Measurements from ENCODE around the gene TRIM65.

The TRIM65 gene

GRCh38 chr17:75896415-75897159 is at the start of gene TRIM65:
Gene TRIM65 (minus strand): TSS chr17:75896951. CDS start chr17:75896937, 14 bp downstream.
- peak; percentile 84 for DNase-seq

GRCh38 chr17:75945211-75945610 is 48.5 kb upstream of the TRIM65 start:
- DNase-seq = no peak

GRCh38 chr17:75943491-75943890 is 46.7 kb upstream of the TRIM65 start:
- no peak for DNase-seq

GRCh38 chr17:75942473-75942872 is 45.7 kb upstream of the TRIM65 start:
- no peak for DNase-seq

- DNase-seq = no peak
These were observed 44.7 kb upstream of the TRIM65 start for GRCh38 chr17:75941442-75941819.

GRCh38 chr17:75940727-75941441 is 44.1 kb upstream of the TRIM65 start, which contains the start of gene FBF1:
Gene FBF1 (minus strand): TSS chr17:75941042. CDS start chr17:75938149, 2,893 bp downstream.
- DNase-seq = peak; percentile 86

- no peak for DNase-seq
These were observed 40.9 kb upstream of the TRIM65 start for GRCh38 chr17:75937652-75938051.

- DNase-seq = no peak
These were observed 37.1 kb upstream of the TRIM65 start for GRCh38 chr17:75933808-75934207.

GRCh38 chr17:75932852-75933251 is 36.1 kb upstream of the TRIM65 start:
- DNase-seq = no peak

GRCh38 chr17:75931062-75931461 is 34.3 kb upstream of the TRIM65 start:
- DNase-seq = no peak

GRCh38 chr17:75927286-75927922 is 30.7 kb upstream of the TRIM65 start:
- no peak for DNase-seq

GRCh38 chr17:75926456-75926855 is 29.7 kb upstream of the TRIM65 start:
- no peak for DNase-seq

GRCh38 chr17:75925912-75926311 is 29.2 kb upstream of the TRIM65 start:
- DNase-seq = no peak

GRCh38 chr17:75925103-75925502 is 28.4 kb upstream of the TRIM65 start:
- DNase-seq = no peak

- DNase-seq = no peak
These were observed 26.5 kb upstream of the TRIM65 start for GRCh38 chr17:75922963-75923874.

GRCh38 chr17:75922173-75922961 is 25.6 kb upstream of the TRIM65 start:
- DNase-seq = no peak

GRCh38 chr17:75921596-75921995 is 24.8 kb upstream of the TRIM65 start:
- DNase-seq = no peak

- no peak for DNase-seq
These were observed 23.4 kb upstream of the TRIM65 start for GRCh38 chr17:75920045-75920560.

GRCh38 chr17:75919611-75920010 is 22.9 kb upstream of the TRIM65 start:
- no peak for DNase-seq

GRCh38 chr17:75917917-75918445 is 21.2 kb upstream of the TRIM65 start:
- DNase-seq = no peak
